Colonic mucosa (tissue), 4 donors: Measurements from ENCODE around the gene PTCRA. TPM values are rescaled to one million over a fixed set of nuclear protein-coding genes. Genes with fewer than 3 reads are reported as not detected.

Source experiments
- DNase-seq: peaks from one replicate; pipeline ENCODE4 v3.0.0-alpha.2; 2020
- H3K27ac ChIP-seq: fragments of 200-600 bp; one replicate; pipeline ENCODE4 v1.8.0; 2021
- H3K27me3 ChIP-seq: fragments of 200-600 bp; one replicate; pipeline ENCODE4 v1.8.0; 2021
- H3K36me3 ChIP-seq: fragments of 200-600 bp; one replicate; pipeline ENCODE4 v1.8.0; 2021
- H3K4me1 ChIP-seq: fragments of 200-600 bp; one replicate; pipeline ENCODE4 v1.8.0; 2021; ENCODE audit warnings: mild to moderate bottlenecking
- H3K4me3 ChIP-seq: fragments of 200-600 bp; one replicate; pipeline ENCODE4 v1.8.0; 2021
- H3K9ac ChIP-seq, 2 donors: one replicate each; pipeline ENCODE4 v1.7.0; 2013; ENCODE audit warnings: control low read depth in 2 of 2, low read depth in 2 of 2, low read length in 2 of 2
- H3K9me3 ChIP-seq: fragments of 200-600 bp; one replicate; pipeline ENCODE4 v1.8.0; 2021
- CTCF ChIP-seq: fragments of 200-600 bp; IDR thresholded peaks from one replicate; pipeline ENCODE4 v1.8.0; 2022; ENCODE audit warnings: antibody characterized with exemption, mild to moderate bottlenecking
- intact Hi-C: fragments of 100-400 bp; cut with DNase I; formaldehyde crosslinking; loops from one replicate; pipeline ENCODE4 v1.14.1; 2022
- total RNA-seq, 2 donors: library from RNA; stranded (reverse); fragmentation: NEBNext Ultra II Directional in 1 of 2; extraction: Animal tissue kit (Norgen Biotek cat#: 25700) in 1 of 2; gene quantifications; one replicate each; pipeline ENCODE4 v1.2.1, GENCODE V29; 2021
- donor health status: healthy.
- donor health status: DM: no; HTN: no; CAD: no.
- donor health status: DM: no; HTN: no; CAD: no.

The PTCRA gene
- total RNA-seq, 2 donors from 2014 or later: not detected

GRCh38 chr6:42911171-42912021 is 4.5 kb upstream of the PTCRA start:
- intact Hi-C loops: no loop called here
- peaks cover 7% of the 10 kb centered on the region for H3K27me3 ChIP-seq
- no peak overlapping the region for H3K9ac ChIP-seq
- H3K36me3 ChIP-seq: no peaks in the 10 kb centered on the region
- H3K9me3 ChIP-seq: no peaks in the 10 kb centered on the region
- H3K4me3 ChIP-seq: no peak overlapping the region
- no peak for DNase-seq
- no peak overlapping the region for H3K27ac ChIP-seq
- no peaks in the 10 kb centered on the region for H3K4me1 ChIP-seq
- TF ChIP-seq CTCF: no peak

- Histone ChIP-seq H3K4me1 (no peaks in the 10 kb centered on the region), H3K36me3 (no peaks in the 10 kb centered on the region), H3K27me3 (peaks cover 7% of the 10 kb centered on the region), H3K9ac (no peak overlapping the region), H3K4me3 (no peak overlapping the region), H3K9me3 (no peaks in the 10 kb centered on the region), H3K27ac (no peak overlapping the region)
- intact Hi-C loops: no loop called here
- TF ChIP-seq CTCF: no peak
- no peak for DNase-seq
These were observed 1.3 kb upstream of the PTCRA start for GRCh38 chr6:42914546-42914945.

GRCh38 chr6:42916288-42916687 is 435 bp downstream of the PTCRA start:
- DNase-seq: no peak
- H3K9ac ChIP-seq: no peak overlapping the region
- no peaks in the 10 kb centered on the region for H3K4me1 ChIP-seq
- H3K9me3 ChIP-seq: no peaks in the 10 kb centered on the region
- peaks cover 6% of the 10 kb centered on the region for H3K27me3 ChIP-seq
- H3K36me3 ChIP-seq: no peaks in the 10 kb centered on the region
- intact Hi-C loops: no loop called here
- no peak overlapping the region for H3K4me3 ChIP-seq
- no peak for TF ChIP-seq CTCF
- no peak overlapping the region for H3K27ac ChIP-seq

- no peaks in the 10 kb centered on the region for H3K9me3 ChIP-seq
- no peak for TF ChIP-seq CTCF
- H3K4me3 ChIP-seq: no peak overlapping the region
- no peak overlapping the region for H3K9ac ChIP-seq
- no peak for DNase-seq
- H3K36me3 ChIP-seq: no peaks in the 10 kb centered on the region
- no peaks in the 10 kb centered on the region for H3K4me1 ChIP-seq
- H3K27me3 ChIP-seq: no peaks in the 10 kb centered on the region
- no peak overlapping the region for H3K27ac ChIP-seq
- intact Hi-C loops: no loop called here
These were observed 5.9 kb downstream of the PTCRA start for GRCh38 chr6:42921801-42922200.

GRCh38 chr6:42923666-42924065 is 7.8 kb downstream of the PTCRA start:
- Histone ChIP-seq H3K27ac (no peak overlapping the region), H3K9ac (no peak overlapping the region), H3K9me3 (no peaks in the 10 kb centered on the region), H3K4me1 (no peaks in the 10 kb centered on the region), H3K36me3 (no peaks in the 10 kb centered on the region), H3K27me3 (no peaks in the 10 kb centered on the region), H3K4me3 (no peak overlapping the region)
- no peak for TF ChIP-seq CTCF
- intact Hi-C loops: no loop called here
- no peak for DNase-seq
